Spinal cord (tissue), 10 donors: Measurements from ENCODE around the gene RHBG. TPM values are rescaled to one million over a fixed set of nuclear protein-coding genes. Genes with fewer than 3 reads are reported as not detected.

Source experiments
- DNase-seq, 6 donors: peaks; one replicate each; pipeline versions ENCODE4 v3.0.0 to v3.0.0-alpha.2; 2013 to 2015; ENCODE audit warnings: low spot score in 6 of 6, low read depth in 4 of 6
- H3K27ac ChIP-seq: one replicate; pipeline ENCODE4 v1.5.1; 2013; ENCODE audit warnings: low read depth, low read length, control low read depth
- H3K27me3 ChIP-seq: one replicate; pipeline ENCODE4 v1.6.1; 2013; ENCODE audit warnings: low read length; ENCODE audit not compliant: control insufficient read depth, insufficient read depth
- H3K36me3 ChIP-seq: one replicate; pipeline ENCODE4 v1.6.1; 2013; ENCODE audit warnings: low read length; ENCODE audit not compliant: control insufficient read depth, insufficient read depth
- H3K4me1 ChIP-seq: one replicate; pipeline ENCODE4 v1.6.1; 2013; ENCODE audit warnings: low read length; ENCODE audit not compliant: control insufficient read depth, insufficient read depth
- H3K4me3 ChIP-seq: one replicate; pipeline ENCODE4 v1.5.1; 2013; ENCODE audit warnings: low read depth, low read length, control low read depth
- H3K9me3 ChIP-seq: one replicate; pipeline ENCODE4 v1.6.1; 2013; ENCODE audit warnings: low read length; ENCODE audit not compliant: control insufficient read depth, insufficient read depth
- WGBS: methylation state at CpG from one replicate; pipeline ENCODE4 v1.1.5; 2013; ENCODE audit warnings: missing lambda C conversion rate; ENCODE audit not compliant: insufficient coverage; 5-methylcytosine and 5-hydroxymethylcytosine counted together
- polyA plus RNA-seq, 2 donors: library from polyadenylated mRNA; unstranded; fragments of 120-200 nt; gene quantifications; one replicate each; pipeline ENCODE4 v1.2.1, GENCODE V29; 2013; ENCODE audit not compliant: insufficient read length in 2 of 2
- total RNA-seq, 2 donors: library from RNA; depleted of rRNA in 1 of 2; stranded (reverse); fragments of 120-200 nt in 1 of 2; fragments of >200 nt in 1 of 2; gene quantifications; one replicate each; pipeline versions ENCODE4 v1.2.3 to v1.2.4, GENCODE V29; 2013 to 2014
- donor health status: healthy.

The RHBG gene
- total and polyA plus RNA-seq, 4 donors = 0.26 to 0.81 TPM; not detected in 2

- WGBS = 49% methylated on average over 5 of the region's 7 CpGs
- Histone ChIP-seq H3K9me3 (no peaks in the 10 kb centered on the region), H3K4me1 (peaks cover 13% of the 10 kb centered on the region), H3K4me3 (no peak overlapping the region), H3K27me3 (peaks cover 10% of the 10 kb centered on the region), H3K36me3 (no peaks in the 10 kb centered on the region), H3K27ac (no peak overlapping the region)
- no peak for DNase-seq
These were observed 2.7 kb downstream of the RHBG start for GRCh38 chr1:156371553-156372264.

DNA sequence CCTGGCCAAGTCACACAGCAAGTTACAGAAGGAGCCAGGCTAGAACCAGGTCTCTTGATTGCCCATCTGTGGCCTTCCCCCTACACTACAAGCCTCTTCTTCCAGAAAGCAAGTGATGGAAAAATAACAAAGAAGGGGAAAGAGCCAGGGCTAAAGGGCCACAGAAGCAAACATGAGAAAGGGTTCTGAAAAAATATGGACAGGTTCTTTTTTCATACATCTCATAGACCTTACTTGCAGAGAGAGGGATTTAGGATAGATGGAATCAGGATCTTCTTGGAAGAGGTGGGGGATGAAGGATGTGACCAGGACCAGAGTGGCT lies 3.2 kb downstream of the RHBG start:
- Histone ChIP-seq H3K27me3 (peaks cover 10% of the 10 kb centered on the region), H3K9me3 (no peaks in the 10 kb centered on the region), H3K4me3 (no peak overlapping the region), H3K4me1 (peaks cover 13% of the 10 kb centered on the region), H3K27ac (no peak overlapping the region), H3K36me3 (no peaks in the 10 kb centered on the region)
- no peak for DNase-seq

DNA sequence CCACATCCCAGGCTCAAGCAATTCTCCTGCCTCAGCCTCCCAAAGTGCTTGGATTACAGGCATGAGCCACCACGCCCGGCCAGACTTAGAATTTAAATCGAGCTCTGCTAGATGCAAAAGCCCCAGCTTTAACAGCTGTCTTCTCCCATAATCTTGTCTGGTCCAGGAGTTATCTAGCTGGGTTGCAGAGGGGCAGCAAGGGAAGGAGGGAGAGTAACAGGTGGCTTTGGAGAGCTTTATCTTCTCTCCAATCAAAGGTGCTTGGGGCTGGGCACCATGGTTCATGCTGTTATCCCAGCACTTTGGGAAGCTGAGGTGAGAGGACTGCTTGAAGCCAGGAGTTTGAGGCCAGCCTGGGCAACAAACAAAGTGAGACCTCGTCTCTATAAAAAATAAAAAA lies 3.9 kb downstream of the RHBG start:
- Histone ChIP-seq H3K9me3 (no peaks in the 10 kb centered on the region), H3K27ac (no peak overlapping the region), H3K36me3 (no peaks in the 10 kb centered on the region), H3K4me3 (no peak overlapping the region), H3K27me3 (peaks cover 10% of the 10 kb centered on the region), H3K4me1 (peaks cover 13% of the 10 kb centered on the region)
- DNase-seq = no peak
- 100% methylated on average over 2 of the region's 4 CpGs for WGBS

DNA sequence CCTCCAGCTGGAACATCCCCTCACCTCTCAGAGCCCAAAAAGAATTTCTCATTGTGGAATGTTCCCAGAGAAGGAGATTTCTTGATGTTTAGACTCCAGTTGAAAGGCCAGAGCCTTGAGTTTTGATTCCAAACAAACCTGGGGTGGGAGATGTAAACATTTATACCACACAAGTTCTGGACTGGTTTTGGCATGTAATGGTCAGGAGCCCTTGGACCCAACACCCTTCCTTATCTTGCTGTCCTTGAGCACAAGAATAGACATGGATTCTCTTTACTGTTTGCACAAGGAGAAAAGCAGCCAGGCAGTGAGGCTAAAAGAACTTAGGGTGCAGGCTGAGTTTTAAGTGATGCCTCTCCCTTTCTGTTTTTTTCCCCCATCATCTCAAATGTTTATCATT lies 4.5 kb downstream of the RHBG start:
- Histone ChIP-seq H3K4me3 (no peak overlapping the region), H3K36me3 (no peaks in the 10 kb centered on the region), H3K9me3 (no peaks in the 10 kb centered on the region), H3K27me3 (peaks cover 8% of the 10 kb centered on the region), H3K27ac (no peak overlapping the region), H3K4me1 (peaks cover 12% of the 10 kb centered on the region)
- no peak for DNase-seq

DNA sequence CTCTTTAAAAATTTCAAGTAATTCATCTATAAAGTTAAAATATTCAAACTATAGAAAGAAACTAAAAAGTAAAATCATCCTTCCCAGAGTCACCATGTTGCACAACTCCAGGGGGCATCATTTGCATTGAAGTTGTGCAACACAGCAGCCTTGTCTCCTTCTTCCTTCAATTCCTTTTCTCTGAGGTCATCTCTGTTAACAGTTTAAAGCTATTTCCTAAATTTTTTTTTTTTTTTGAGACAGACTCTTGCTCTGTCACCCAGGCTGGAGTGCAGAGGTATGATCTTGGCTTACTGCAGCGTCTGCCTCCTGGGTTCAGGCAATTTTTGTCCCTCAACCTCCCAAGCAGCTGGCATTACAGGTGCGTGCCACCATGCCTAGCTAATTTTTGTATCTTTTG lies 7.1 kb downstream of the RHBG start:
- no peaks in the 10 kb centered on the region for H3K4me1 ChIP-seq
- H3K27me3 ChIP-seq = no peaks in the 10 kb centered on the region
- no peaks in the 10 kb centered on the region for H3K9me3 ChIP-seq
- H3K27ac ChIP-seq = no peak overlapping the region
- H3K4me3 ChIP-seq = no peak overlapping the region
- no peak for DNase-seq
- no peaks in the 10 kb centered on the region for H3K36me3 ChIP-seq
- WGBS = 93% methylated on average over 2 of the region's 2 CpGs

GRCh38 chr1:156376958-156377919 lies 8.2 kb downstream of the RHBG start:
- H3K9me3 ChIP-seq = no peaks in the 10 kb centered on the region
- no peak overlapping the region for H3K27ac ChIP-seq
- H3K4me1 ChIP-seq = no peaks in the 10 kb centered on the region
- no peak for DNase-seq
- no peaks in the 10 kb centered on the region for H3K27me3 ChIP-seq
- no peak overlapping the region for H3K4me3 ChIP-seq
- H3K36me3 ChIP-seq = no peaks in the 10 kb centered on the region
- 87% methylated on average over 19 of the region's 20 CpGs for WGBS

- Histone ChIP-seq H3K4me3 (no peak overlapping the region), H3K27me3 (no peaks in the 10 kb centered on the region), H3K27ac (no peak overlapping the region), H3K9me3 (no peaks in the 10 kb centered on the region), H3K4me1 (peaks cover 12% of the 10 kb centered on the region), H3K36me3 (no peaks in the 10 kb centered on the region)
- DNase-seq = no peak
- WGBS = 74% methylated on average over 4 of the region's 6 CpGs
These were observed 9.5 kb downstream of the RHBG start for GRCh38 chr1:156378557-156378956.

GRCh38 chr1:156379420-156380165 lies 10.6 kb downstream of the RHBG start:
- no peaks in the 10 kb centered on the region for H3K36me3 ChIP-seq
- no peak overlapping the region for H3K4me3 ChIP-seq
- H3K9me3 ChIP-seq = no peaks in the 10 kb centered on the region
- peaks cover 13% of the 10 kb centered on the region for H3K4me1 ChIP-seq
- no peak overlapping the region for H3K27ac ChIP-seq
- no peak for DNase-seq
- no peaks in the 10 kb centered on the region for H3K27me3 ChIP-seq
- 50% methylated on average over 1 of the region's 3 CpGs for WGBS

GRCh38 chr1:156382561-156382960 lies 13.6 kb downstream of the RHBG start:
- Histone ChIP-seq H3K36me3 (no peaks in the 10 kb centered on the region), H3K4me3 (no peak overlapping the region), H3K4me1 (peaks cover 42% of the 10 kb centered on the region), H3K27ac (no peak overlapping the region), H3K27me3 (no peaks in the 10 kb centered on the region), H3K9me3 (no peaks in the 10 kb centered on the region)
- 66% methylated on average over 5 of the region's 7 CpGs for WGBS
- no peak for DNase-seq
